ENCODE data around the gene NSUN2.

Gene NSUN2

GRCh38 chr5:6551287-6551954 is 81.4 kb downstream of the NSUN2 start:
- H3K27me3 ChIP-seq (ENCODE audit: control insufficient read depth, insufficient read depth, low read length) = no peaks in the 10 kb centered on the region

GRCh38 chr5:6550628-6551027 is 82.2 kb downstream of the NSUN2 start:
- Histone ChIP-seq H3K4me1 (ENCODE audit: control insufficient read depth, low read depth, low read length) (no peaks in the 10 kb centered on the region), H3K27me3 (ENCODE audit: control insufficient read depth, insufficient read depth, low read length) (no peaks in the 10 kb centered on the region), H3K36me3 (ENCODE audit: control insufficient read depth, low read depth, low read length) (no peaks in the 10 kb centered on the region), H3K9ac (ENCODE audit: low read length) (no peak overlapping the region), H3K27ac (ENCODE audit: low read length) (no peak overlapping the region), H3K9me3 (ENCODE audit: control insufficient read depth, low read depth, low read length) (no peaks in the 10 kb centered on the region), H3K4me3 (ENCODE audit: low read length) (no peak overlapping the region)

More at GRCh38 chr5:6551287-6551954, 81.4 kb downstream of the NSUN2 start:
- Histone ChIP-seq H3K36me3 (ENCODE audit: control insufficient read depth, low read depth, low read length) (no peaks in the 10 kb centered on the region), H3K27ac (ENCODE audit: low read length) (no peak overlapping the region), H3K9me3 (ENCODE audit: control insufficient read depth, low read depth, low read length) (no peaks in the 10 kb centered on the region), H3K4me1 (ENCODE audit: control insufficient read depth, low read depth, low read length) (no peaks in the 10 kb centered on the region), H3K9ac (ENCODE audit: low read length) (no peak overlapping the region), H3K4me3 (ENCODE audit: low read length) (no peak overlapping the region)
